Measurements from ENCODE around the gene B3GALT2.

- TF ChIP-seq, protein P1, sequence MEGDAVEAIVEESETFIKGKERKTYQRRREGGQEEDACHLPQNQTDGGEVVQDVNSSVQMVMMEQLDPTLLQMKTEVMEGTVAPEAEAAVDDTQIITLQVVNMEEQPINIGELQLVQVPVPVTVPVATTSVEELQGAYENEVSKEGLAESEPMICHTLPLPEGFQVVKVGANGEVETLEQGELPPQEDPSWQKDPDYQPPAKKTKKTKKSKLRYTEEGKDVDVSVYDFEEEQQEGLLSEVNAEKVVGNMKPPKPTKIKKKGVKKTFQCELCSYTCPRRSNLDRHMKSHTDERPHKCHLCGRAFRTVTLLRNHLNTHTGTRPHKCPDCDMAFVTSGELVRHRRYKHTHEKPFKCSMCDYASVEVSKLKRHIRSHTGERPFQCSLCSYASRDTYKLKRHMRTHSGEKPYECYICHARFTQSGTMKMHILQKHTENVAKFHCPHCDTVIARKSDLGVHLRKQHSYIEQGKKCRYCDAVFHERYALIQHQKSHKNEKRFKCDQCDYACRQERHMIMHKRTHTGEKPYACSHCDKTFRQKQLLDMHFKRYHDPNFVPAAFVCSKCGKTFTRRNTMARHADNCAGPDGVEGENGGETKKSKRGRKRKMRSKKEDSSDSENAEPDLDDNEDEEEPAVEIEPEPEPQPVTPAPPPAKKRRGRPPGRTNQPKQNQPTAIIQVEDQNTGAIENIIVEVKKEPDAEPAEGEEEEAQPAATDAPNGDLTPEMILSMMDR (IDR thresholded peaks at IDR 0.05 in 4 of 5, conservative IDR thresholded peaks at IDR 0.05 in 1 of 5): no peak
- no peak for TF ChIP-seq POLR2A (IDR thresholded peaks at IDR 0.05)
Observed at GRCh38 chr1:193211539-193211938, 25.1 kb upstream of the B3GALT2 start.

All from gastrocnemius medialis (tissue), 4 donors.